Osteoblast (primary cell): Measurements from ENCODE around the gene LMOD3. TPM values are rescaled to one million over a fixed set of nuclear protein-coding genes. Genes with fewer than 3 reads are reported as not detected.

Experiments used
- DNase-seq: peaks from one replicate; pipeline ENCODE4 v3.0.0; 2011; ENCODE audit warnings: low spot score, mixed read lengths; ENCODE audit not compliant: insufficient read length; ENCODE audit errors: missing footprints
- H2AFZ ChIP-seq: 2 replicates; pipeline ENCODE4 v1.6.0; 2011; ENCODE audit warnings: mild to moderate bottlenecking, low read length
- H3K27ac ChIP-seq: 2 replicates; pipeline ENCODE4 v1.5.1; 2011; ENCODE audit warnings: mild to moderate bottlenecking, low read depth, low read length, moderate library complexity
- H3K27me3 ChIP-seq: 2 replicates; pipeline ENCODE4 v1.6.0; 2012; ENCODE audit warnings: mild to moderate bottlenecking, control low read depth, inconsistent platforms, low read length, moderate library complexity; ENCODE audit not compliant: insufficient read depth
- H3K36me3 ChIP-seq: 2 replicates; pipeline ENCODE4 v1.5.1; 2011; ENCODE audit warnings: mild to moderate bottlenecking, low read length, control low read depth, moderate library complexity; ENCODE audit not compliant: insufficient read depth
- H3K4me1 ChIP-seq: 2 replicates; pipeline ENCODE4 v1.5.1; 2011; ENCODE audit warnings: mild to moderate bottlenecking, low read length, control low read depth, moderate library complexity; ENCODE audit not compliant: insufficient read depth
- H3K4me2 ChIP-seq: 2 replicates; pipeline ENCODE4 v1.6.0; 2011; ENCODE audit warnings: mild to moderate bottlenecking, low read length; ENCODE audit not compliant: insufficient read depth
- H3K4me3 ChIP-seq: fragments of 200-600 bp; sonication (generic); 3 replicates; pipeline ENCODE4 v1.5.1; 2012; ENCODE audit warnings: mild to moderate bottlenecking, low read length, inconsistent platforms; ENCODE audit not compliant: insufficient read depth
- H3K79me2 ChIP-seq: 2 replicates; pipeline ENCODE4 v1.6.0; 2012; ENCODE audit warnings: mild to moderate bottlenecking, low read length, control low read depth, inconsistent platforms; ENCODE audit not compliant: insufficient read depth
- H3K9me3 ChIP-seq: 2 replicates; pipeline ENCODE4 v1.5.1; 2011; ENCODE audit warnings: low read depth, low read length, control low read depth
- H4K20me1 ChIP-seq: 2 replicates; pipeline ENCODE4 v1.6.0; 2012; ENCODE audit warnings: mild to moderate bottlenecking, low read length, control low read depth; ENCODE audit not compliant: insufficient read depth
- total RNA-seq: library from RNA; depleted of rRNA; stranded (reverse); fragments of >200 nt; gene quantifications from 2 replicates; pipeline ENCODE4 v1.2.3, GENCODE V29; 2012
- TF ChIP-seq, protein P1 (sequence below): IDR thresholded peaks from 2 replicates; pipeline ENCODE4 v1.5.1; 2011; ENCODE audit warnings: mild to moderate bottlenecking, low read depth, low read length, moderate library complexity; ENCODE audit errors: extremely low read depth

LMOD3 gene
- total RNA-seq, 1 donor = not detected

DNA sequence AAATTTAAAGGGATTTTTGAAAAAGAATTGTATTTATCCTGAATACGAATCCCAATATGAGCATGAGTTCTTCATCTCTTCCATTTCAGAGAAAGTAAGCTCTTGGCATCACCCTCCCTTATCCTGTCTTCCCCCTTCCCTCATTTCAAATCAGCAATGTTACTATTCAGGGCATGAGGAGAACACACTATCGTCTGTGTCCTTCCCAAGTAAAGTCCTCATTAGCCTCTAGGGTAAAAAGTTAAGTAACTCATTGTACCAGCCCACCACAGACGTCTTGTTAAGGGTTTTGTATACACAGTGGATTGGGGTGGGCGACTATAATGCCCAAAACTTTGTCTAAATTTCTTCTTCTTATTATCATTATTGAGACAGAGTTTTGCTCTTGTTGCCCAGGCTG is 22.8 kb downstream of the LMOD3 start:
- H3K9me3 ChIP-seq = no peaks in the 10 kb centered on the region
- H3K27ac ChIP-seq = no peak overlapping the region
- peaks cover 17% of the 10 kb centered on the region for H4K20me1 ChIP-seq
- no peak overlapping the region for H2AFZ ChIP-seq
- no peak overlapping the region for H3K4me2 ChIP-seq
- no peak overlapping the region for H3K4me3 ChIP-seq
- TF ChIP-seq, protein P1, sequence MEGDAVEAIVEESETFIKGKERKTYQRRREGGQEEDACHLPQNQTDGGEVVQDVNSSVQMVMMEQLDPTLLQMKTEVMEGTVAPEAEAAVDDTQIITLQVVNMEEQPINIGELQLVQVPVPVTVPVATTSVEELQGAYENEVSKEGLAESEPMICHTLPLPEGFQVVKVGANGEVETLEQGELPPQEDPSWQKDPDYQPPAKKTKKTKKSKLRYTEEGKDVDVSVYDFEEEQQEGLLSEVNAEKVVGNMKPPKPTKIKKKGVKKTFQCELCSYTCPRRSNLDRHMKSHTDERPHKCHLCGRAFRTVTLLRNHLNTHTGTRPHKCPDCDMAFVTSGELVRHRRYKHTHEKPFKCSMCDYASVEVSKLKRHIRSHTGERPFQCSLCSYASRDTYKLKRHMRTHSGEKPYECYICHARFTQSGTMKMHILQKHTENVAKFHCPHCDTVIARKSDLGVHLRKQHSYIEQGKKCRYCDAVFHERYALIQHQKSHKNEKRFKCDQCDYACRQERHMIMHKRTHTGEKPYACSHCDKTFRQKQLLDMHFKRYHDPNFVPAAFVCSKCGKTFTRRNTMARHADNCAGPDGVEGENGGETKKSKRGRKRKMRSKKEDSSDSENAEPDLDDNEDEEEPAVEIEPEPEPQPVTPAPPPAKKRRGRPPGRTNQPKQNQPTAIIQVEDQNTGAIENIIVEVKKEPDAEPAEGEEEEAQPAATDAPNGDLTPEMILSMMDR = no peak
- H3K27me3 ChIP-seq = no peaks in the 10 kb centered on the region
- H3K36me3 ChIP-seq = peaks cover 28% of the 10 kb centered on the region
- H3K79me2 ChIP-seq = peaks cover 74% of the 10 kb centered on the region
- peaks cover 20% of the 10 kb centered on the region for H3K4me1 ChIP-seq
- no peak for DNase-seq

DNA sequence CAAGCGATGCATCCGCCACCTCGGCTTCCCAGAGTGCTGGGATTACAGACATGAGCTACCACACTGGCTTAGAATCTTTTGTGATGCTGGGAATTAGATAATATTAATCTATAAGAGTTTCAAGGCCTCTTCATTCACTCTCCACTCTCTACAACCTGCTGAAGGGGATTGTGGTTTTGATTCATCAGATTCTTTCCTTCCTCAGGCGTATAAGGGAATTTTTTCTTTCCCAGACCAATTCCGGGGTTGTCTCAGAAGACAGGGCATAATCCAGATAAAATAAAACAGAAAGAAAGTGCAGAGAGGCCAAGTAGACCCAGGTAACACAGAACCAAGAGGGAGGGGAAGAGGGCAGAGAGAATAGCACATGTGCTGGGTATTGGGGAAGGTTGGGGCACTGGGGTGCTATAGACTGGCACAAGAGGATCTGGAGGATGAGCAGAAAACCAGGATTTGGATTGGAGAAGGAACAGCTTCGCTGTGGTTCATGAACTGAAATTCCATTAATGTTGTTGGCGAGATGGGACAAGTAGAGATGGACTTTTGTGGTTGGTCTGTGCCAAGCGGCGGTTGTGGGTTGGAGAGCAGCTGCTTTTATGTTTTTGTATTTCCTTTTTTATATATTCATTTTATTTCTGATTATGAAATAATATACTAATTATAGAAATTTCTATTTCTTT is 24.8 kb downstream of the LMOD3 start:
- Histone ChIP-seq H3K36me3 (peaks cover 10% of the 10 kb centered on the region), H3K27ac (peak overlapping the region; percentile 32), H3K79me2 (peaks cover 82% of the 10 kb centered on the region)

DNA sequence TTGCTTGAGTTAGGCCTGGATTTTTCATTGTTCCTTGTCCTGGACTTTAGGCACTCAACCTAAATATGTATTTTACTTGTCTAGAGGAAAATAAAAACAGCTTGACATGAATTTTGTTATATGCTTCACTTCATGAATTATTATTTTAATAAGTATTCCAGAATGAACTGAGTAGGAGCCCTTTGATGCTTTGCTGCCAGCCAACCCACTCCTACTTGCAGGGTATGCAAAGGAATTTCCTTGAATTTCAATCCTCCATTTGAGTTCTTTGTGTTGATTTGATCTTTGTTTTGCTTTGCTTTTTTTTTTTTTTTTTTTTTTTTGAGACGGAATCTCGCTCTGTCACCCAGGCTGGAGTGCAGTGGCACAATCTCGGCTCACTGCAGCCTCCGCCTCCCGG is 26.1 kb downstream of the LMOD3 start:
- no peak overlapping the region for H3K4me3 ChIP-seq
- H3K79me2 ChIP-seq = peaks cover 82% of the 10 kb centered on the region
- H3K4me1 ChIP-seq = peaks cover 28% of the 10 kb centered on the region
- TF ChIP-seq, protein P1 = no peak
- peaks cover 7% of the 10 kb centered on the region for H3K36me3 ChIP-seq
- H3K27ac ChIP-seq = no peak overlapping the region
- peaks cover 35% of the 10 kb centered on the region for H4K20me1 ChIP-seq
- no peak overlapping the region for H2AFZ ChIP-seq
- no peaks in the 10 kb centered on the region for H3K9me3 ChIP-seq
- no peak for DNase-seq
- no peak overlapping the region for H3K4me2 ChIP-seq
- no peaks in the 10 kb centered on the region for H3K27me3 ChIP-seq

More for the DNA sequence above, 24.8 kb downstream of the LMOD3 start:
- no peaks in the 10 kb centered on the region for H3K9me3 ChIP-seq
- TF ChIP-seq, protein P1 = no peak
- H4K20me1 ChIP-seq = peaks cover 27% of the 10 kb centered on the region
- DNase-seq = no peak
- peak overlapping the region; percentile 31 for H3K4me2 ChIP-seq
- H2AFZ ChIP-seq = no peak overlapping the region
- H3K4me3 ChIP-seq = no peak overlapping the region
- no peaks in the 10 kb centered on the region for H3K27me3 ChIP-seq
- H3K4me1 ChIP-seq = peaks cover 28% of the 10 kb centered on the region

DNA sequence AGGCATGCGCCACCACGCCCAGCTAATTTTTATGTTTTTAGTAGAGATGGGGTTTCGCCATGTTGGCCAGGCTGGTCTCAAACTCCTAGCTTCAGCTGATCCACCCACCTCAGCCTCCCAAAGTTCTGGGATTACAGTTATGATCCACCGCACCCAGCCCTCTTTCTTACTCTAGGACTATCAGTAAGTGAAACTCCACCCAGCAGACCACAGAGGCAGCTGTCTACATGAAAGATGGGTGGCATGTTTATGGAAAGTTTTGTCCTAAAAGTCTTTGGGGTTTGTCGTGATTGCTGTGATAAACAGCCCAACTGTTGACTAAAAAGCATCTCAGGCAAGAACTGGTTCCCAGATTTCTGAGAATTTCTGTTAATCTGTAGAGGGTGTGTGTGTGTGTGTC is 26.8 kb downstream of the LMOD3 start:
- peaks cover 38% of the 10 kb centered on the region for H4K20me1 ChIP-seq
- no peak overlapping the region for H3K4me2 ChIP-seq
- no peaks in the 10 kb centered on the region for H3K27me3 ChIP-seq
- no peak overlapping the region for H3K27ac ChIP-seq
- H3K9me3 ChIP-seq = no peaks in the 10 kb centered on the region
- TF ChIP-seq, protein P1 = no peak
- no peak overlapping the region for H3K4me3 ChIP-seq
- H2AFZ ChIP-seq = no peak overlapping the region
- peaks cover 82% of the 10 kb centered on the region for H3K79me2 ChIP-seq
- peaks cover 7% of the 10 kb centered on the region for H3K36me3 ChIP-seq
- H3K4me1 ChIP-seq = peaks cover 28% of the 10 kb centered on the region
- DNase-seq = no peak
